HCT116 (cell line): ENCODE measurements around the gene ERAP2. TPM values are rescaled to one million over a fixed set of nuclear protein-coding genes. Genes with fewer than 3 reads are reported as not detected.
A peak's percentile ranks its signal among the peaks of the same experiment; 100 is the strongest.

ENCODE experiments used
- ATAC-seq: fragments of 200-7000 bp; cut with Tn5 transposase; 2 replicates; pipeline ENCODE4 v1.9.1; 2020; ENCODE audit warnings: mild to moderate bottlenecking, moderate library complexity
- BruUV-seq: library from RNA; stranded (reverse); fragments of 400-500 nt; replicated peaks from 2 replicates; lab custom pipeline; 2021; lab: Mats Ljungman, UMichigan
- CTCF ChIA-PET: fragments of 300-600 bp; sonication (Branson Sonifier 250); formaldehyde crosslinking; loops from one replicate; lab custom pipeline; 2021; ENCODE audit warnings: antibody characterized with exemption; lab: Charles Lee
- POLR2A ChIA-PET: fragments of 300-600, 350-600 bp; sonication (Branson Sonifier 250); formaldehyde crosslinking; loops from one replicate; lab custom pipeline; 2021; ENCODE audit warnings: antibody characterized with exemption; lab: Charles Lee
- RAD21 ChIA-PET, 2 experiments: fragments of 300-600 bp; sonication (Branson Sonifier 250); formaldehyde crosslinking; loops; one replicate each; lab custom pipeline; 2023; ENCODE audit warnings: low total read pairs in 2 of 2; ENCODE audit not compliant: uncharacterized antibody in 2 of 2, unreplicated experiment in 2 of 2, low non-redundant PET in 1 of 2; lab: Charles Lee
- DNase-seq: peaks from one replicate; pipeline ENCODE4 v3.0.0-alpha.2; 2010; ENCODE audit warnings: low read depth, low spot score
- H2AFZ ChIP-seq: fragments of 200-600 bp; shearing (Covaris generic), sonication (generic); 2 replicates; pipeline ENCODE4 v1.6.1; 2017; ENCODE audit warnings: low read depth, mixed run types, mixed read lengths, antibody characterized with exemption, low read length; ENCODE audit not compliant: poor library complexity, severe bottlenecking
- H3K27ac ChIP-seq: 2 replicates; pipeline ENCODE4 v1.5.1; 2012; ENCODE audit warnings: low read depth, low read length
- H3K27me3 ChIP-seq: fragments of 200-600 bp; sonication (generic); 2 replicates; pipeline ENCODE4 v1.6.1; 2016; ENCODE audit warnings: mixed run types, low read length, mixed read lengths; ENCODE audit not compliant: insufficient read depth
- H3K36me3 ChIP-seq, 2 experiments: fragments of 200-500 bp in 1 of 2; fragments of 200-600 bp in 1 of 2; sonication (Bioruptor generic) in 1 of 2; sonication (generic) in 1 of 2; 2 replicates each; pipeline versions ENCODE4 v1.5.1 to v1.6.1; 2014 to 2016; ENCODE audit warnings: low read length in 2 of 2, inconsistent platforms in 1 of 2, mixed read lengths in 1 of 2, mixed run types in 1 of 2; ENCODE audit not compliant: insufficient read depth in 2 of 2, control insufficient read depth in 1 of 2
- H3K4me1 ChIP-seq, 2 experiments: fragments of 200-600 bp in 1 of 2; sonication (generic) in 1 of 2; 2 replicates each; pipeline versions ENCODE4 v1.5.1 to v1.6.1; 2012 to 2017; ENCODE audit warnings: low read length in 2 of 2, inconsistent platforms in 1 of 2, mild to moderate bottlenecking in 1 of 2, mixed read lengths in 1 of 2, mixed run types in 1 of 2, moderate library complexity in 1 of 2; ENCODE audit not compliant: insufficient read depth in 2 of 2, control insufficient read depth in 1 of 2
- H3K4me2 ChIP-seq: fragments of 200-600 bp; sonication (generic); 2 replicates; pipeline ENCODE4 v1.6.1; 2017; ENCODE audit warnings: mixed run types, low read length, mixed read lengths
- H3K4me3 ChIP-seq, 2 experiments: fragments of 200-600 bp in 1 of 2; sonication (generic) in 1 of 2; replicated peaks in 1 of 2; 2 replicates each; pipeline ENCODE4 v1.5.1; 2011 to 2016; ENCODE audit warnings: low read length in 2 of 2, control low read depth in 1 of 2, low read depth in 1 of 2, mild to moderate bottlenecking in 1 of 2, mixed read lengths in 1 of 2, mixed run types in 1 of 2
- H3K79me2 ChIP-seq: fragments of 200-600 bp; sonication (generic); 2 replicates; pipeline ENCODE4 v1.6.1; 2017; ENCODE audit warnings: mild to moderate bottlenecking, mixed run types, low read length, moderate library complexity, mixed read lengths; ENCODE audit not compliant: insufficient read depth
- H3K9ac ChIP-seq: fragments of 200-600 bp; sonication (generic); 2 replicates; pipeline ENCODE4 v1.6.1; 2016; ENCODE audit warnings: low read length, mixed read lengths
- H3K9me2 ChIP-seq: fragments of 200-600 bp; sonication (generic), shearing (Covaris generic); 2 replicates; pipeline ENCODE4 v1.6.1; 2017; ENCODE audit warnings: mixed run types, mild to moderate bottlenecking, moderate library complexity; ENCODE audit not compliant: insufficient read depth
- H3K9me3 ChIP-seq, 2 experiments: fragments of 200-500 bp in 1 of 2; fragments of 200-600 bp in 1 of 2; sonication (Bioruptor generic) in 1 of 2; sonication (generic) in 1 of 2; 2 replicates each; pipeline ENCODE4 v1.6.1; 2014 to 2017; ENCODE audit warnings: low read length in 2 of 2, mixed read lengths in 2 of 2, inconsistent platforms in 1 of 2, low read depth in 1 of 2, mild to moderate bottlenecking in 1 of 2, mixed run types in 1 of 2, moderate library complexity in 1 of 2; ENCODE audit not compliant: control insufficient read depth in 1 of 2, insufficient read depth in 1 of 2
- H4K20me1 ChIP-seq: fragments of 200-600 bp; sonication (generic), shearing (Covaris generic); 2 replicates; pipeline ENCODE4 v1.6.1; 2017; ENCODE audit warnings: mixed run types, mild to moderate bottlenecking, moderate library complexity; ENCODE audit not compliant: insufficient read depth
- ELF1 ChIP-seq: IDR thresholded peaks from 2 replicates; pipeline ENCODE4 v1.6.1; 2012; ENCODE audit warnings: low read depth, borderline replicate concordance
- JUND ChIP-seq: IDR thresholded peaks from 2 replicates; pipeline ENCODE4 v1.6.1; 2012
- RAD21 ChIP-seq: IDR thresholded peaks from 2 replicates; pipeline ENCODE4 v1.6.1; 2012; ENCODE audit warnings: low read depth, mild to moderate bottlenecking
- SIN3A ChIP-seq: IDR thresholded peaks from 2 replicates; pipeline ENCODE4 v1.6.1; 2012; ENCODE audit warnings: low read depth
- ZFX ChIP-seq: fragments of 450-650 bp; IDR thresholded peaks from 2 replicates; pipeline ENCODE4 v1.6.1; 2017
- intact Hi-C: fragments of 100-400 bp; cut with micrococcal nuclease; formaldehyde crosslinking; loops from 2 replicates; pipeline ENCODE4 v1.10.0; 2022
- total RNA-seq: library from RNA; stranded (reverse); gene quantifications from one replicate; pipeline ENCODE4 v1.2.1, GENCODE V29; 2021; ENCODE audit not compliant: unreplicated experiment
- TF ChIP-seq, protein P1 (sequence below): IDR thresholded peaks from 2 replicates; pipeline ENCODE4 v1.6.1; 2011; ENCODE audit warnings: mild to moderate bottlenecking, low read length, moderate library complexity; ENCODE audit not compliant: insufficient replicate concordance; ENCODE audit errors: extremely low read depth
- TF ChIP-seq, protein P2 (sequence below), 3 experiments: fragments of 200-600 bp in 1 of 3; sonication (generic) in 1 of 3; IDR thresholded peaks in 2 of 3; conservative IDR thresholded peaks in 1 of 3; 2 replicates each; pipeline ENCODE4 v1.5.1; 2012 to 2017; ENCODE audit warnings: low read depth in 2 of 3, low read length in 2 of 3, antibody characterized with exemption in 1 of 3, borderline replicate concordance in 1 of 3, control low read depth in 1 of 3, mild to moderate bottlenecking in 1 of 3, mixed read lengths in 1 of 3, mixed run types in 1 of 3, moderate library complexity in 1 of 3; ENCODE audit not compliant: insufficient read depth in 1 of 3

Gene ERAP2
- total RNA-seq, 1 experiment from 2014 or later = 2.2 TPM

DNA sequence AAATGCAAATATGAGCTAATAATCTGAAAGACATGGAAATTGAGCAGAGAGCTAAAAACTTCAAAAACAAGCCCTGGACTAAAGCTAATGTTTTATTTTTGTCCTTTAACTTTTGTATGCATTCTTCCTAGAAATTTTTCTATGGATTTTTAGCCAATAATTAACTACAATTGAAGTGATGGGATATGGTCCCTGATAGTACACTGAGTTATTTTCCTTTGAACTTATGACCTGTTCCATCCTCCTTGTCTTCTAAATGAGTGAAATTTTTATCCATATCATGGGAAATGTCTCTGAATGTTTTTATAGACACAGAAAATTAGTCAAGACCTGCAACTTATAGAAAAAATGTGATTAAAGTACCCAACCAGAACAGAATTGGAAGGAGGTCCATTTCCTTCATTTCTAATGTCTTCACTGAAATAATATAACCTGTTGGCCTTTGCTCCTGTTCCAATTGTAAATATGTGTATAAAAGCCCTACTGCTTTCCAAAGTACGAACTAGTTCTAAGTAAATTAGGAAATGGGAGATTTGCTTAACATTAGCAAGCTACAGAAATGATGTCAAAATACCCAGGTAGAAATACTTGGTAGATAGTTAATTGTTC, 11.3 kb upstream of the ERAP2 start:
- no peaks in the 10 kb centered on the region for H3K27me3 ChIP-seq
- POLR2A ChIA-PET = no interaction called here
- H2AFZ ChIP-seq = no peak overlapping the region
- DNase-seq = no peak
- H3K27ac ChIP-seq = no peak overlapping the region
- no peaks in the 10 kb centered on the region for H3K9me3 ChIP-seq
- ATAC-seq = no peak
- H3K36me3 ChIP-seq = no peaks in the 10 kb centered on the region
- H3K79me2 ChIP-seq = no peaks in the 10 kb centered on the region
- intact Hi-C loops = loop anchor here (5.0 kb wide), 1 partner anchor 127 kb away; no protein-coding TSS in a partner anchor
- H3K4me3 ChIP-seq = no peak overlapping the region
- no peaks in the 10 kb centered on the region for H3K9me2 ChIP-seq
- no TSS peak for BruUV-seq
- H3K4me1 ChIP-seq = no peaks in the 10 kb centered on the region
- no peak overlapping the region for H3K9ac ChIP-seq
- no peaks in the 10 kb centered on the region for H4K20me1 ChIP-seq
- CTCF ChIA-PET = no interaction called here
- TF ChIP-seq SIN3A = no peak
- TF ChIP-seq, protein P1, sequence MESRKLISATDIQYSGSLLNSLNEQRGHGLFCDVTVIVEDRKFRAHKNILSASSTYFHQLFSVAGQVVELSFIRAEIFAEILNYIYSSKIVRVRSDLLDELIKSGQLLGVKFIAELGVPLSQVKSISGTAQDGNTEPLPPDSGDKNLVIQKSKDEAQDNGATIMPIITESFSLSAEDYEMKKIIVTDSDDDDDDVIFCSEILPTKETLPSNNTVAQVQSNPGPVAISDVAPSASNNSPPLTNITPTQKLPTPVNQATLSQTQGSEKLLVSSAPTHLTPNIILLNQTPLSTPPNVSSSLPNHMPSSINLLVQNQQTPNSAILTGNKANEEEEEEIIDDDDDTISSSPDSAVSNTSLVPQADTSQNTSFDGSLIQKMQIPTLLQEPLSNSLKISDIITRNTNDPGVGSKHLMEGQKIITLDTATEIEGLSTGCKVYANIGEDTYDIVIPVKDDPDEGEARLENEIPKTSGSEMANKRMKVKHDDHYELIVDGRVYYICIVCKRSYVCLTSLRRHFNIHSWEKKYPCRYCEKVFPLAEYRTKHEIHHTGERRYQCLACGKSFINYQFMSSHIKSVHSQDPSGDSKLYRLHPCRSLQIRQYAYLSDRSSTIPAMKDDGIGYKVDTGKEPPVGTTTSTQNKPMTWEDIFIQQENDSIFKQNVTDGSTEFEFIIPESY = no peak
- RAD21 ChIA-PET = no interaction called here
- H3K4me2 ChIP-seq = no peak overlapping the region

DNA sequence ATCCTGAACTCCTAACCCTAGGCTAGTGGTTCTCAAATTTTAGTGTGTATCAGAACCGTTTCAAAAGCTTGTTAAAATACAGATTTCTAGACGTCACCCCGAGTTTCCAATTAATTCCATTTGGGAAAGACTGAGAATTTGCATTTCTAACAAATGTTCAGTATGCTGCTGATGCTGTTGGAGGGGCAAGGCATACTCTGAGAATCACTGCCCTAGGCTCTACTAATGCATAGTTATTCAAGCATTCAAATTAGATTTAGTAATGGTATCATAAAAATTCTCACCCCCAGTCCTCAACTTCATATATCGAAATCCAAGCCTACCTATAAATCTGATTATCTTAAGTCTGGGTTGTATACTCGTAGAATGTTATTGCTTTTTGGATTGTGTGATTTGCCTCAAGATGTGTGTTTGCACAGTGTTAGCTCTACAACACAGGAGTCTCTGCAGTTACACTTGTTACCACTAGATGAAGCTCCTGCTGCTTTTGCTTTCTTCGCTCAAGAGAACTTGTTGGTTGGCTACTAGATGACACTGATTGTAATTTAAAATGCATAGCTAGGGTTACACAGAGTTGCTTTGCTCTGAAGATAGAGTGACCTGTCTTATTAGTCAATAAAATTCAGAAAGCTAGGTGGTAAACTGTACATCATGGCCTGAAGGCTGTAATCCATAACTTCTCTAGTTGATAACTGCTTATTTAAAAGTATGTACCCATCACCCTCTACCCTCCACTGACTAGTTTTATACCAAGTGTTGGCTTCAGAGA, 7.5 kb upstream of the ERAP2 start:
- ChIA-PET RAD21 (interaction anchor here (0.5 to 1.6 kb wide), 13 partner anchors 11 to 293 kb away, joined by 3 to 9 read pairs (median 3); partner anchors contain the start of gene LIX1 (in 2 of the 2)), CTCF (interaction anchor here (0.6 to 2.4 kb wide), 17 partner anchors 8 to 312 kb away, joined by 3 to 35 read pairs (median 4); partner anchors contain the start of genes LIX1 and LNPEP), POLR2A (interaction anchor here (1.2 kb wide), 1 partner anchor 9 kb away, joined by 4 read pairs; no protein-coding TSS in a partner anchor)
- Histone ChIP-seq H3K9ac (no peak overlapping the region), H3K27me3 (no peaks in the 10 kb centered on the region), H3K4me2 (no peak overlapping the region), H4K20me1 (no peaks in the 10 kb centered on the region), H3K36me3 (no peaks in the 10 kb centered on the region), H3K79me2 (no peaks in the 10 kb centered on the region), H3K9me3 (no peaks in the 10 kb centered on the region), H3K4me3 (no peak overlapping the region), H3K4me1 (no peaks in the 10 kb centered on the region), H2AFZ (peak overlapping the region; percentile 28), H3K27ac (no peak overlapping the region), H3K9me2 (no peaks in the 10 kb centered on the region)
- BruUV-seq = no TSS peak
- peak; percentile 97 for ATAC-seq
- intact Hi-C loops = loop anchor here (1.0 to 5.0 kb wide), 5 partner anchors 67 to 294 kb away; partner anchors contain the start of gene LIX1
- TF ChIP-seq JUND = no peak
- TF ChIP-seq ELF1 = no peak
- TF ChIP-seq ZFX = no peak
- TF ChIP-seq, protein P2, sequence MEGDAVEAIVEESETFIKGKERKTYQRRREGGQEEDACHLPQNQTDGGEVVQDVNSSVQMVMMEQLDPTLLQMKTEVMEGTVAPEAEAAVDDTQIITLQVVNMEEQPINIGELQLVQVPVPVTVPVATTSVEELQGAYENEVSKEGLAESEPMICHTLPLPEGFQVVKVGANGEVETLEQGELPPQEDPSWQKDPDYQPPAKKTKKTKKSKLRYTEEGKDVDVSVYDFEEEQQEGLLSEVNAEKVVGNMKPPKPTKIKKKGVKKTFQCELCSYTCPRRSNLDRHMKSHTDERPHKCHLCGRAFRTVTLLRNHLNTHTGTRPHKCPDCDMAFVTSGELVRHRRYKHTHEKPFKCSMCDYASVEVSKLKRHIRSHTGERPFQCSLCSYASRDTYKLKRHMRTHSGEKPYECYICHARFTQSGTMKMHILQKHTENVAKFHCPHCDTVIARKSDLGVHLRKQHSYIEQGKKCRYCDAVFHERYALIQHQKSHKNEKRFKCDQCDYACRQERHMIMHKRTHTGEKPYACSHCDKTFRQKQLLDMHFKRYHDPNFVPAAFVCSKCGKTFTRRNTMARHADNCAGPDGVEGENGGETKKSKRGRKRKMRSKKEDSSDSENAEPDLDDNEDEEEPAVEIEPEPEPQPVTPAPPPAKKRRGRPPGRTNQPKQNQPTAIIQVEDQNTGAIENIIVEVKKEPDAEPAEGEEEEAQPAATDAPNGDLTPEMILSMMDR (IDR thresholded peaks at IDR 0.05 in 2 of 3, conservative IDR thresholded peaks at IDR 0.05 in 1 of 3; ENCODE audit: borderline replicate concordance in 1 of 3, insufficient read depth in 1 of 3, low read depth in 2 of 3, low read length in 2 of 3) = peak; percentile 76 to 95 (median 92)
- TF ChIP-seq RAD21 = peak; percentile 91
- DNase-seq = peak; percentile 57
